Prostate gland (tissue), 2 donors: ENCODE data around the gene FUCA1. TPM values are rescaled to one million over a fixed set of nuclear protein-coding genes. Genes with fewer than 3 reads are reported as not detected.

Source experiments
- DNase-seq: peaks from one replicate; pipeline ENCODE4 v3.0.0-alpha.2; 2019; ENCODE audit warnings: low spot score
- H3K27ac ChIP-seq, 2 donors: fragments of 200-600 bp; sonication (generic); 2 replicates each; pipeline ENCODE4 v1.5.1; 2017 to 2019
- H3K27me3 ChIP-seq: fragments of 200-600 bp; sonication (generic); replicated peaks from 2 replicates; pipeline ENCODE4 v1.5.1; 2019; ENCODE audit not compliant: insufficient read depth
- H3K36me3 ChIP-seq, 2 donors: fragments of 200-600 bp; sonication (generic); 1 replicate in 1 of 2; 2 replicates in 1 of 2; pipeline versions ENCODE4 v1.5.1 to v1.8.1; 2017 to 2019
- H3K4me1 ChIP-seq: fragments of 200-600 bp; sonication (generic); replicated peaks from 2 replicates; pipeline ENCODE4 v1.5.1; 2019
- H3K4me3 ChIP-seq, 2 donors: fragments of 200-600 bp; sonication (generic); 2 replicates each; pipeline ENCODE4 v1.5.1; 2017 to 2019
- H3K9me3 ChIP-seq: fragments of 200-600 bp; sonication (generic); 2 replicates; pipeline ENCODE4 v1.5.1; 2017
- CTCF ChIP-seq, 4 experiments: fragments of 200-600 bp in 2 of 4; fragments of 450-650 bp in 2 of 4; sonication (generic) in 2 of 4; IDR thresholded peaks; 1 replicate in 3 of 4; 2 replicates in 1 of 4; pipeline ENCODE4 v1.5.1; 2016 to 2019; ENCODE audit warnings: antibody characterized with exemption in 4 of 4, mild to moderate bottlenecking in 2 of 4, moderate library complexity in 2 of 4
- POLR2A ChIP-seq: fragments of 450-650 bp; IDR thresholded peaks from one replicate; pipeline ENCODE4 v1.6.1; 2016; ENCODE audit warnings: antibody characterized with exemption, mild to moderate bottlenecking
- POLR2AphosphoS5 ChIP-seq: sonication (generic); formaldehyde crosslinking; IDR thresholded peaks from one replicate; pipeline ENCODE4 v1.6.1; 2017; ENCODE audit warnings: antibody characterized with exemption
- WGBS: methylation state at CpG from one replicate; pipeline ENCODE4 v1.1.5; 2018; 5-methylcytosine and 5-hydroxymethylcytosine counted together
- intact Hi-C: fragments of 100-400 bp; cut with DNase I; formaldehyde crosslinking; loops from one replicate; pipeline ENCODE4 v1.14.2; 2022
- total RNA-seq, 2 donors: library from RNA; depleted of rRNA; stranded (reverse); fragments of >200 nt; gene quantifications; one replicate each; pipeline ENCODE4 v1.1.0, GENCODE V29; 2016

FUCA1 gene
- total RNA-seq, 2 donors from 2014 or later = 51.4 to 111 TPM

GRCh38 chr1:23885222-23885621 is 17.1 kb upstream of the FUCA1 start:
- intact Hi-C loops = no loop called here
- 71% methylated on average over 4 of the region's 4 CpGs for WGBS
- Histone ChIP-seq H3K27ac (no peak overlapping the region), H3K27me3 (no peaks in the 10 kb centered on the region), H3K4me3 (no peak overlapping the region), H3K4me1 (no peaks in the 10 kb centered on the region), H3K9me3 (no peaks in the 10 kb centered on the region), H3K36me3 (no peaks in the 10 kb centered on the region)
- no peak for DNase-seq
- no peak for TF ChIP-seq POLR2AphosphoS5
- TF ChIP-seq CTCF (IDR thresholded peaks at IDR 0.05) = no peak
- TF ChIP-seq POLR2A = no peak

GRCh38 chr1:23882746-23883145 is 14.7 kb upstream of the FUCA1 start:
- no peak for TF ChIP-seq POLR2A
- TF ChIP-seq POLR2AphosphoS5 = no peak
- no peak for TF ChIP-seq CTCF (IDR thresholded peaks at IDR 0.05)
- no peaks in the 10 kb centered on the region for H3K4me1 ChIP-seq
- H3K9me3 ChIP-seq = no peaks in the 10 kb centered on the region
- intact Hi-C loops = no loop called here
- H3K4me3 ChIP-seq = no peak overlapping the region
- no peaks in the 10 kb centered on the region for H3K27me3 ChIP-seq
- no peak for DNase-seq
- H3K27ac ChIP-seq = no peak overlapping the region
- WGBS = 66% methylated on average over 4 of the region's 4 CpGs
- no peaks in the 10 kb centered on the region for H3K36me3 ChIP-seq

- TF ChIP-seq POLR2A (no peak), POLR2AphosphoS5 (no peak), CTCF (IDR thresholded peaks at IDR 0.05) (no peak)
- DNase-seq = no peak
- Histone ChIP-seq H3K27ac (no peak overlapping the region), H3K27me3 (no peaks in the 10 kb centered on the region), H3K4me3 (no peak overlapping the region), H3K9me3 (no peaks in the 10 kb centered on the region), H3K36me3 (no peaks in the 10 kb centered on the region), H3K4me1 (no peaks in the 10 kb centered on the region)
- WGBS = 85% methylated on average over 1 of the region's 1 CpG
- intact Hi-C loops = no loop called here
Measured at GRCh38 chr1:23879809-23880208, 11.7 kb upstream of the FUCA1 start.

- H3K9me3 ChIP-seq = no peaks in the 10 kb centered on the region
- no peaks in the 10 kb centered on the region for H3K36me3 ChIP-seq
- no peak for TF ChIP-seq POLR2A
- TF ChIP-seq POLR2AphosphoS5 = no peak
- no peak for TF ChIP-seq CTCF (IDR thresholded peaks at IDR 0.05)
- H3K4me1 ChIP-seq = no peaks in the 10 kb centered on the region
- H3K27me3 ChIP-seq = no peaks in the 10 kb centered on the region
- WGBS = 85% methylated on average over 1 of the region's 1 CpG
- H3K27ac ChIP-seq = no peak overlapping the region
- H3K4me3 ChIP-seq = no peak overlapping the region
- intact Hi-C loops = no loop called here
- DNase-seq = no peak
Measured at GRCh38 chr1:23878668-23879067, 10.6 kb upstream of the FUCA1 start.

- H3K27me3 ChIP-seq = no peaks in the 10 kb centered on the region
- H3K9me3 ChIP-seq = no peaks in the 10 kb centered on the region
- H3K4me3 ChIP-seq = no peak overlapping the region
- intact Hi-C loops = no loop called here
- 83% methylated on average over 3 of the region's 3 CpGs for WGBS
- no peak for DNase-seq
- H3K4me1 ChIP-seq = no peaks in the 10 kb centered on the region
- no peaks in the 10 kb centered on the region for H3K36me3 ChIP-seq
- H3K27ac ChIP-seq = no peak overlapping the region
- TF ChIP-seq POLR2A (no peak), CTCF (IDR thresholded peaks at IDR 0.05) (no peak), POLR2AphosphoS5 (no peak)
Measured at GRCh38 chr1:23875382-23875781, 7.3 kb upstream of the FUCA1 start.
